ENCODE data around the gene HIBCH. TPM values are rescaled to one million over a fixed set of nuclear protein-coding genes. Genes with fewer than 3 reads are reported as not detected.

The HIBCH gene
- total and polyA plus RNA-seq, 9 of the 15 experiments (the other 6 are each of a cell fraction or from before 2014, with no cell fraction given): 17.0 to 65.4 (median 28.3) TPM

- no peak for TF ChIP-seq BRF1 (IDR thresholded peaks at IDR 0.05; ENCODE audit: borderline replicate concordance, extremely low read depth, insufficient read length)
- TF ChIP-seq MCM2 (IDR thresholded peaks at IDR 0.05; ENCODE audit: low read depth): no peak
- no peak for TF ChIP-seq E2F8 (IDR thresholded peaks at IDR 0.05; ENCODE audit: low read depth, partially characterized antibody)
- no peak for TF ChIP-seq THRAP3 (IDR thresholded peaks at IDR 0.05; ENCODE audit: borderline replicate concordance)
- TF ChIP-seq WHSC1 (IDR thresholded peaks at IDR 0.05; ENCODE audit: low read length): no peak
- no peak for TF ChIP-seq ESRRB (CRISPR knock-in tag; IDR thresholded peaks at IDR 0.05; ENCODE audit: borderline replicate concordance)
- no peak for TF ChIP-seq FOXA3 (CRISPR knock-in tag; conservative IDR thresholded peaks at IDR 0.05 in 1 of 2, IDR thresholded peaks at IDR 0.05 in 1 of 2)
- no peak for TF ChIP-seq ZNF511 (CRISPR knock-in tag; IDR thresholded peaks at IDR 0.05)
- no peak for TF ChIP-seq PTRF (tag; IDR thresholded peaks at IDR 0.05)
These were observed 6.0 kb upstream of the HIBCH start (continued) for GRCh38 chr2:190325588-190325987.

Data from K562 (cell line).